Esophagus squamous epithelium (tissue), 4 donors: ENCODE results near the gene PA2G4.
"Not testable (repeated sequence)": the region's sequence is repeated elsewhere in the genome, so short reads cannot be mapped to it uniquely, and the experiment has no call there.

ENCODE experiments used
- POLR2A ChIP-seq, 4 donors: fragments of 450-650 bp; IDR thresholded peaks; one replicate each; pipeline ENCODE4 v1.6.1; 2017; ENCODE audit warnings: antibody characterized with exemption in 4 of 4, mild to moderate bottlenecking in 4 of 4, moderate library complexity in 3 of 4
- TF ChIP-seq, protein P1 (sequence below), 6 experiments: fragments of 450-650 bp in 4 of 6; fragments of 200-600 bp in 2 of 6; sonication (generic) in 2 of 6; IDR thresholded peaks; one replicate each; pipeline ENCODE4 v1.5.1; 2016 to 2019; ENCODE audit warnings: antibody characterized with exemption in 6 of 6, mild to moderate bottlenecking in 4 of 6, moderate library complexity in 4 of 6

DNA sequence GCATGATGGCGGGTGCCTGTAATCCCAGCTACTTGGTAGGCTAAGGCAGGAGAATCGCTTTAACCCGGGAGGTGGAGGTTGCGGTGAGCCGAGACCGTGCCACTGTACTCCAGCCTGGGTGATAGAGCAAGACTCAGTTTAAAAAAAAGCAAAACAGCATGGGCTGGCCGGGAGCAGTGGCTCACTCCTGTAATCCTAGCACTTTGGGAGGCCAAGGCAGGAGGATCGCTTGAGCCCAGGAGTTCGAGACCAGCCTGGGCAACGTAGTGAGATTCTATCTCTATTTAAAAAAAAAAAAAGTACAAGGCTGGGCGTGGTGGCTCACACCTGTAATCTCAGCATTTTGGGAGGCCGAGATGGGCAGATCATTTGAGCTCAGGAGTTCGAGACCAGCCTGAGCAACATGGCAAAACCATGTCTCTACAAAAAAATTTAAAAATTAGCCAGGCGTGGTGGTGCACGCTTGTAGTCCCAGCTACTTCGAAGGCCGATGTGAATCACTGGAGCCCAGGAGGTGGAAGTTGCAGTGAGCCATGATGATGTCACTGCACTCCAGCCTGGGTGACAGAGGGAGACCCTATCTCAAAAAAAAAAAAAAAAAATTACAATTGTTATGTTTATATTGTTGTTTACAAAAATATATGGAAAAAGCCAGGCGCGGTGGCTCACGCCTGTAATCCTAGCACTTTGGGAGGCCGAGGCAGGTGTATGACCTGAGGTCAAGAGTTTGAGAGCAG, 52.3 kb downstream of the PA2G4 start:
- not testable (repeated sequence) for TF ChIP-seq POLR2A (IDR thresholded peaks at IDR 0.05)
- TF ChIP-seq, protein P1, sequence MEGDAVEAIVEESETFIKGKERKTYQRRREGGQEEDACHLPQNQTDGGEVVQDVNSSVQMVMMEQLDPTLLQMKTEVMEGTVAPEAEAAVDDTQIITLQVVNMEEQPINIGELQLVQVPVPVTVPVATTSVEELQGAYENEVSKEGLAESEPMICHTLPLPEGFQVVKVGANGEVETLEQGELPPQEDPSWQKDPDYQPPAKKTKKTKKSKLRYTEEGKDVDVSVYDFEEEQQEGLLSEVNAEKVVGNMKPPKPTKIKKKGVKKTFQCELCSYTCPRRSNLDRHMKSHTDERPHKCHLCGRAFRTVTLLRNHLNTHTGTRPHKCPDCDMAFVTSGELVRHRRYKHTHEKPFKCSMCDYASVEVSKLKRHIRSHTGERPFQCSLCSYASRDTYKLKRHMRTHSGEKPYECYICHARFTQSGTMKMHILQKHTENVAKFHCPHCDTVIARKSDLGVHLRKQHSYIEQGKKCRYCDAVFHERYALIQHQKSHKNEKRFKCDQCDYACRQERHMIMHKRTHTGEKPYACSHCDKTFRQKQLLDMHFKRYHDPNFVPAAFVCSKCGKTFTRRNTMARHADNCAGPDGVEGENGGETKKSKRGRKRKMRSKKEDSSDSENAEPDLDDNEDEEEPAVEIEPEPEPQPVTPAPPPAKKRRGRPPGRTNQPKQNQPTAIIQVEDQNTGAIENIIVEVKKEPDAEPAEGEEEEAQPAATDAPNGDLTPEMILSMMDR (IDR thresholded peaks at IDR 0.05): not testable (repeated sequence)
